OCI-LY1 (cell line): ENCODE data around the gene ZSCAN2.

ENCODE experiments used
- H2AFZ ChIP-seq: fragments of 200-600 bp; sonication (generic), shearing (Covaris generic); 2 replicates; pipeline ENCODE4 v1.6.0; 2014; ENCODE audit warnings: antibody characterized with exemption, mild to moderate bottlenecking, low read length
- H3F3A ChIP-seq: fragments of 200-600 bp; sonication (generic), shearing (Covaris generic); 2 replicates; pipeline ENCODE4 v1.6.0; 2014; ENCODE audit warnings: mild to moderate bottlenecking, antibody characterized with exemption, low read length, moderate library complexity; ENCODE audit not compliant: insufficient read depth
- H3K27ac ChIP-seq: fragments of 200-600 bp; sonication (generic); 2 replicates; pipeline ENCODE4 v1.5.1; 2014; ENCODE audit warnings: low read length, mixed run types, mild to moderate bottlenecking, low read depth; ENCODE audit not compliant: poor library complexity, severe bottlenecking
- H3K27me3 ChIP-seq: fragments of 200-600 bp; sonication (generic); 2 replicates; pipeline ENCODE4 v1.6.0; 2014; ENCODE audit warnings: antibody characterized with exemption, mild to moderate bottlenecking, low read length, moderate library complexity; ENCODE audit not compliant: insufficient read depth
- H3K36me3 ChIP-seq: fragments of 200-600 bp; sonication (generic); 2 replicates; pipeline ENCODE4 v1.6.1; 2014; ENCODE audit warnings: mild to moderate bottlenecking, antibody characterized with exemption, low read length, moderate library complexity, mixed read lengths; ENCODE audit not compliant: insufficient read depth
- H3K4me1 ChIP-seq: fragments of 200-600 bp; sonication (generic); 2 replicates; pipeline ENCODE4 v1.5.1; 2014; ENCODE audit warnings: mild to moderate bottlenecking, low read length, moderate library complexity; ENCODE audit not compliant: insufficient read depth, severe bottlenecking
- H3K4me2 ChIP-seq: fragments of 200-600 bp; sonication (generic), shearing (Covaris generic); 2 replicates; pipeline ENCODE4 v1.6.1; 2014; ENCODE audit warnings: low read length
- H3K4me3 ChIP-seq: fragments of 200-600 bp; sonication (generic); 2 replicates; pipeline ENCODE4 v1.5.1; 2014; ENCODE audit warnings: low read length, low read depth, mild to moderate bottlenecking, mixed read lengths; ENCODE audit not compliant: poor library complexity, severe bottlenecking
- H3K79me2 ChIP-seq: fragments of 200-600 bp; shearing (Covaris generic); 2 replicates; pipeline ENCODE4 v1.6.1; 2016; ENCODE audit warnings: mixed run types, low read length, mixed read lengths; ENCODE audit not compliant: insufficient read depth
- H3K9ac ChIP-seq: fragments of 200-600 bp; sonication (generic), shearing (Covaris generic); 2 replicates; pipeline ENCODE4 v1.6.1; 2014; ENCODE audit warnings: mild to moderate bottlenecking, low read length, mixed read lengths
- H3K9me2 ChIP-seq: fragments of 200-600 bp; sonication (generic), shearing (Covaris generic); 2 replicates; pipeline ENCODE4 v1.6.1; 2014; ENCODE audit warnings: low read depth, mild to moderate bottlenecking, low read length, mixed read lengths
- H3K9me3 ChIP-seq: fragments of 200-600 bp; shearing (Covaris generic); 2 replicates; pipeline ENCODE4 v1.6.1; 2014; ENCODE audit warnings: low read length, mixed read lengths
- H4K20me1 ChIP-seq: fragments of 200-600 bp; sonication (generic), shearing (Covaris generic); 2 replicates; pipeline ENCODE4 v1.6.0; 2016; ENCODE audit warnings: mild to moderate bottlenecking, low read length; ENCODE audit not compliant: insufficient read depth
- EZH2 ChIP-seq: fragments of 200-600 bp; sonication (generic), shearing (Covaris generic); IDR thresholded peaks from 2 replicates; pipeline ENCODE4 v1.8.0; 2017; ENCODE audit warnings: borderline replicate concordance, mixed run types, mild to moderate bottlenecking, antibody characterized with exemption, low read length, moderate library complexity, mixed read lengths
- TF ChIP-seq, protein P1 (sequence below): fragments of 200-600 bp; sonication (generic), shearing (Covaris generic); IDR thresholded peaks from 2 replicates; pipeline ENCODE4 v1.5.1; 2017; ENCODE audit warnings: mild to moderate bottlenecking, antibody characterized with exemption, low read length, moderate library complexity, mixed read lengths

Gene ZSCAN2

DNA sequence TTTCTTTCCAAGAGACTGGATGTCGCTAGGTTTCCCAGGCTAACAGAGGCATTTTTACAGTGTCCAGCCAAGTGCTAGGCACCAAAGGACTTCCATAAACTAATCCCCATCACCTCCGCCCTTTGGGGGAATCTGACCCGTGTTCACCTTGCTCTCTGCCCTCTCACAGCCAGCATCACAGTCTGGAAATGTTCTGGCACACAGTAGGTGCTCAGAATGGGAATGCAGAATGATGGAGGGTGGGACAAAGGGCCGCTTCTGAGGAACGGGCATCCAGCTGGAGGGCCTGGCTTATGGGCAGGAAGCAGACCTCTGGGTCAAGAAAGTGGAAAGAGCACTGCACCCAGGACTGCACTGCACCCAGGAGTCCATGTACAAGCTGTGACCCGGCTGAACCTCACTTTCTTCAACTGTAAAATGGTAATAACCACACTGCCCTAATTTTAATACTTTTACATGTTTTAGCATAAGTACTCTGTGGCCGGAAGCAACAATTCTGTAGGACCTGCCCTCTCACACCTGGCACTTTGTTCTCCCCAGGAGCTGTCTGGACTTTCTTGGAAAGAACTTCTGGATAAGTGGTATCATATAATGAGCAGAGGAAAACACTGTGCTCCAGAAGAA lies 58.1 kb downstream of the ZSCAN2 start:
- Histone ChIP-seq H3F3A (0 out of 2 replicates have a peak, but pooled peaks cover 2% of the 10 kb centered on the region), H3K36me3 (no peaks in the 10 kb centered on the region), H3K9me2 (no peaks in the 10 kb centered on the region), H2AFZ (peak overlapping the region; percentile 30; the same call in 1 of the 2 replicates), H3K79me2 (no peaks in the 10 kb centered on the region), H3K4me1 (peaks cover 44% of the 10 kb centered on the region), H3K4me3 (peak overlapping the region; percentile 68), H3K27ac (peak overlapping the region; percentile 87), H3K9ac (peak overlapping the region; percentile 78), H3K9me3 (no peaks in the 10 kb centered on the region), H4K20me1 (no peaks in the 10 kb centered on the region), H3K27me3 (no peaks in the 10 kb centered on the region), H3K4me2 (peak overlapping the region; percentile 91)
- TF ChIP-seq EZH2 = no peak
- TF ChIP-seq, protein P1, sequence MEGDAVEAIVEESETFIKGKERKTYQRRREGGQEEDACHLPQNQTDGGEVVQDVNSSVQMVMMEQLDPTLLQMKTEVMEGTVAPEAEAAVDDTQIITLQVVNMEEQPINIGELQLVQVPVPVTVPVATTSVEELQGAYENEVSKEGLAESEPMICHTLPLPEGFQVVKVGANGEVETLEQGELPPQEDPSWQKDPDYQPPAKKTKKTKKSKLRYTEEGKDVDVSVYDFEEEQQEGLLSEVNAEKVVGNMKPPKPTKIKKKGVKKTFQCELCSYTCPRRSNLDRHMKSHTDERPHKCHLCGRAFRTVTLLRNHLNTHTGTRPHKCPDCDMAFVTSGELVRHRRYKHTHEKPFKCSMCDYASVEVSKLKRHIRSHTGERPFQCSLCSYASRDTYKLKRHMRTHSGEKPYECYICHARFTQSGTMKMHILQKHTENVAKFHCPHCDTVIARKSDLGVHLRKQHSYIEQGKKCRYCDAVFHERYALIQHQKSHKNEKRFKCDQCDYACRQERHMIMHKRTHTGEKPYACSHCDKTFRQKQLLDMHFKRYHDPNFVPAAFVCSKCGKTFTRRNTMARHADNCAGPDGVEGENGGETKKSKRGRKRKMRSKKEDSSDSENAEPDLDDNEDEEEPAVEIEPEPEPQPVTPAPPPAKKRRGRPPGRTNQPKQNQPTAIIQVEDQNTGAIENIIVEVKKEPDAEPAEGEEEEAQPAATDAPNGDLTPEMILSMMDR = no peak

DNA sequence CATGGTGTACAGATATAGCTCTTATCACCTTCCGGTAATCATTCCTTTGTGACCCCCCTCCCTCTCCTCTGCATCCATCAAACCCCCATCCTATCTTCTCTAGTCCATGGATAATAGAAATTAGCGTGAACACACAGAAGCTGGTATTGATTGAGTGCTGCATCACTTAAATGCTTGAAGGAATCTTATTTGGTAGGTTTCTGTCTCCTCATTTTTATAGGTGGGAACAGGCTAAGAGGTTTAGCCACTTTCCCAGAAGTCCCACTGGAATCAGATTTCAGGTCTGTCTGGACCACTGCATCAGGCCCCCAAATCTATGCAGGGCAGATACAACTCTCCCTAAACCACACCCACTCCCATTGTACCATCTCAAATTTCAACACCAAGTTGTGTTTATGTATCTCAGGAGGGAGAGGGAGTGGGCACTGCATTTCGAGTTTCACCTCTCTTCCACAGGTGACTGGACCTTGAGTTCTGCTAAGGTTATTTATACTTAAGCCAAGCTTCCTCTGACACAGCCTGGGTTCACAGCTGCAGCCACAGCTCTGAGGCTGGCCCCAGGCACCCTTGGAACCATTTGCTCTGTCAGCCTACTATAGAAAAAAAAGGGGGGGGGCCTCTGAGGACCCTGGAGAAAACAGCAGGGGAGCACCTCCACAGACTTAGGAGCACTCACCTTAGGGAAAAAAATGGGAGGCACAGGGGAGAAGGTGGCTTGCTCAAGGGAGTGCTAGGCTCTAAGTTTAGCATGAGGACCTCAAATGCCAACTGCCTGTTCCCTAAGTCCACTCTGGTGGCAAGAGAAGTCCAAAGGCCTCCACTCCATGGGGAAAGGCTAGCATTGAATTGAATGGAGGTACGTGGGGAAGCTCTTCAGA lies 59.3 kb downstream of the ZSCAN2 start:
- Histone ChIP-seq H3K27ac (peak overlapping the region; percentile 87), H3K79me2 (no peaks in the 10 kb centered on the region), H3K4me3 (no peak overlapping the region), H3F3A (0 out of 2 replicates have a peak, but pooled peaks cover 2% of the 10 kb centered on the region), H3K4me2 (no peak overlapping the region), H3K9me3 (no peaks in the 10 kb centered on the region), H3K9me2 (no peaks in the 10 kb centered on the region), H4K20me1 (no peaks in the 10 kb centered on the region), H3K36me3 (peaks cover 2% of the 10 kb centered on the region; the same call in 1 of the 2 replicates), H3K27me3 (no peaks in the 10 kb centered on the region), H3K4me1 (peaks cover 40% of the 10 kb centered on the region), H2AFZ (no peak overlapping the region), H3K9ac (no peak overlapping the region)
- no peak for TF ChIP-seq EZH2
- TF ChIP-seq, protein P1 = no peak

DNA sequence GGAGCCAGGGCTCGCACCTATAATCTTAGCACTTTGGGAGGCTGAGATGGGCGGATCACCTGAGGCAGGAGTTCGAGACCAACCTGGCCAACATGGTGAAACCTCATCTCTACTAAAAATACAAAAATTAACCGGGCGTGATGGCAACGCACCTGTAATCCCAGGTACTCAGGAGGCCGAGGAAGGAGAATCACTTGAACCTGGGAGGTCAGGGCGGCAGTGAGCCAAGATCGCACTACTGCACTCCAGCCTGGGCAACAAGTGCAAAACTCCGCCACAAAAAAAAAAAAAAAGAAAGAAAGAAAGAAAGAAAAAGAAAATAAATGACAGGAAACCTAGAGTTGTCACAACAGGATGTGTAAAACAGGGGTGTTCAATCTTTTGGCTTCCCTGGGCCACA lies 60.2 kb downstream of the ZSCAN2 start:
- TF ChIP-seq, protein P1 = no peak
- TF ChIP-seq EZH2 = no peak
- Histone ChIP-seq H3K79me2 (no peaks in the 10 kb centered on the region), H2AFZ (no peak overlapping the region), H3K9me3 (no peaks in the 10 kb centered on the region), H3F3A (no peaks in the 10 kb centered on the region), H3K9me2 (no peaks in the 10 kb centered on the region), H3K27ac (no peak overlapping the region), H3K4me1 (peaks cover 39% of the 10 kb centered on the region), H3K4me2 (no peak overlapping the region), H3K36me3 (peaks cover 10% of the 10 kb centered on the region; the same call in 1 of the 2 replicates), H3K4me3 (no peak overlapping the region), H4K20me1 (no peaks in the 10 kb centered on the region), H3K27me3 (no peaks in the 10 kb centered on the region), H3K9ac (no peak overlapping the region)
